Stimulated activated naive CD4-positive, alpha-beta T cell treated with Interleukin-2 at 50 U/mL for 16 hours (primary cell): ENCODE results near the gene BRWD1.

Experiments used
- DNase-seq: peaks from one replicate; lab custom pipeline; 2025; lab: John Stamatoyannopoulos, UW

Gene BRWD1

DNA sequence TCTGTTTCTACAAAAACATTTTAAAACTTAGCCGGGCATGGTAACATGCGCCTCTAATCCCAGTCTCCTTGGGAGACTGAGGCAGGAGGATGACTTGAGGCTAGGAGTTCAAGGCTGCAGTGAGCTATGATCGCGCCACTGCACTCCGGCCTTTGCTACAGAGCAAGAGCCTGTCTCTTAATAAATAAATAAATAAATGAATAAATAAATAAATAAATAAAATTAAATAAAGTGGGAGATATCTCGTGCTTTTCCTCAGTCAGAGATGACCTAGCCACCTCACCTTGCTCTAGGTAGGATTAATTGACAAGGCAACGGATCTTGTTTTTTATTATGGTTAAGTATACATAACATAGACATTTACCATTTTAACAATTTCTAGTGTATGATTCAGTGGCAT, 14.3 kb upstream of the BRWD1 start:
- no peak for DNase-seq

GRCh38 chr21:39326607-39327307, 13.3 kb upstream of the BRWD1 start:
- DNase-seq = no peak

DNA sequence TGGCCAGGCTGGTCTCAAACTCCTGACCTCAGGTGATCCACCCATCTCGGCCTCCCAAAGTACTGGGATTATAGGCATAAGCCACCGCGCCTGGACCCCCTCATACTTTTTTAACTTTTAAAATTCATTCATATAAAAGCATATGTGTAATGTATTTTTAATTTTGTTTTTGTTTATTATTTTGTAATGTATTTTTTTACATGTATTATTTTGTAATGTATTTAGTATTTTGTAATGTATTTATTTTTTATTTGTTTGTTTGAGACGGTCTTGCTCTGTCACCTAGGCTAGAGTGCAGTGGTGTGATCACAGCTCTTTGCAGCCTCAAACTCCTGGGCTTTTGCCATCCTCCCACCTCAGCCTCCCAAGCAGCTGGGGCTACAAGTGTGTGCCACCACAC, 12.0 kb upstream of the BRWD1 start:
- no peak for DNase-seq

DNA sequence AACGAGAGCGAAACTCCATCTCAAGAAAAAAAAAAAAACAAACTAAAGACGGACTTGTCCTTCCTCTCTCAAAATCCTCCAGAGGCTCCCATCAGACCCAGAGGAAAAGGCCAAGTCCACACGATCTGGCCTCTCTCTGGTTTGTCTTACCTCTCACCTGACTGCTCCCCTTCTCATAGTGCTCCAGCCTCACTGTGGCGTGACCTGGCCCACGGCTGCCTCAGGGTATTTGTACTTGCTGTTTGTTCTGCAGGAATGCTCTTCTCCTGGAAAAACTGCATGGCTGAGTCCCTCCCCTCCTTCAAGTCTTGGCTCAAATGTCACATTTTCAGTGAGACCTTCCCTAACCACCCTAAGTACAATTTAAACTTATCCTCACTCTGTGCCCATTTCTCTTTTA, 8.0 kb upstream of the BRWD1 start:
- no peak for DNase-seq

- DNase-seq = no peak
Measured at GRCh38 chr21:39319814-39320332, 6.4 kb upstream of the BRWD1 start.

GRCh38 chr21:39319251-39319756, 5.9 kb upstream of the BRWD1 start:
- DNase-seq = no peak

DNA sequence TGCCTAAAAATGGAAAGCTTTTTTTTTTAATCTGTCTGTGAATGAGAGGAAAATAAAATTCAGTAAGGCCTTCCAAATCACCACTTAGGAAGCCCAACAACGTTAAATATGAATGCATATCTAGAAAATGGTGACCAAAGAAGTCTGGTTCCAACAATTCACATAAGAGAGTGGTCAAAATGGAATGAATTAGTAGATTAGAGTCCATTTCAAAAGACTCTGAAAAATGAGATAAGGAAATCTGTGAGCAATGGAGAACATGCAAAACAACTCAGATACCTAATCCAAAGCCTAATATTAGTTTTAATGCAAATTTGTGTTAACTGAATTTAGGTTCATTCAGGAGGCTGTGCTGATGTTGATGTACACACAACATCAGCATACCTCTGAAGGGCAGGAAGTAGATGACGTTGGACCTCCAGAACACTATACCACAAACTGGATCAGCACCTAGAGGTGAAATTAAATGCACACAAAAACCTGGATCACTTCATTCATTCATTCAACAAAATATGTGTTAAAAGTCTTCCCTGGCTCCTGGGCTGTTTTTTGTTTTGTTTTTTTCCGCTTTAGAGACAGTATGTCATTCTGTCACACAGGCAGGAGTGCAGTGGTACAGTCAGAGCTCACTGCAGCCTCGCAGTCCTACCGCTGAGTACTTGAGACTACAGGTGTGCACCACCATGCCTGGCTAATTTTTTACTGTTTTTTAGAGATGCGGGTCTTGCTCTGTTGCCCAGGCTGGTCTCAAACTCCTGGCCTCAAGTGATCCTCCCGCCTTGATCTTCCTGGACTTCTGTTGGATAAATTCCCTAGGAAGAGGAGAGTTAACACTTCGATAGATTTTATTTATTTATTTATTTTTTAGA, 4.9 kb upstream of the BRWD1 start:
- no peak for DNase-seq

DNA sequence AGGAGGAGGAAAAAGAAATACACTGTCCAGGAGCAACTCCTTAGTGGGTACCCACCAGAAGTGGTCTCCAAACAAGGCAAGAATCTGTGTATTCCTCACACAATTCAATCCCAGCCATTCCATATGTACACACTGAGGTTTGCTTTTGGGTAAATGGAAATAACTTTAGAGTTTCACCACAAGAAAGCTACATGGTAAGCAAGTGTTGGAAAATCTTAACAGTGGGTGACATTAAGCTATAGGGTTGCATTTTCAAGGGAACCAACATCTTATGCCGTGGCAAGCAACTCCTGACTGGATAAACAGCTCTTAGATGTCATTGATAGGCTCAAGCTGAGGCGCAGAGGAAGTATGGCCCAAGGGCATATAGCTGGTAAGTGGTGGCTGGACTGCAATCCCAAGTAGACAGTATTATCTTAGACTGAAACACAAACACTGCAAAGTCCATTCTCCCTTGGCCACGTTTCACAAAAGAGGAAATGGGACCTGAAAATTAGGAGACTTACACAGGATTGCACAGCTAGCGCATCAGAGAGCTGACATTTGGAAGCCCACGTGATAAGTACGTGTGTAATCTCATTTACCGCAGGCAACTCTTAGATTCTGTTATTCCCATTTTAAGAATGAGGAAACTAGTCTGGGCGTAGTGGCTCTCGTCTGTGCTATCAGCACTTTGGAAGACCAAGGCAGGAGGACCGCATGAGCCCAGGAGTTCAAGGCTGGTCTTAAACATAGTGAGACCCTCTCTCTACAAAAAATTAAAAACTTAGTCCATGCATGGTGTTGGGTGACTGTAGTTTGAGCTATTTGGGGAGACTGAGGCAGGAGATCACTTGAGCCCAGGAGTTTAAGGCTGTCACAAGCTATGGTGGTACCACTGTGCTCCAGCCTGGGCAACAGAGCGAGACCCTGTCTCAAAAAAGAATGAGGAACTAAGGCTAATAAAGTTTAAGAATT, 4.0 kb upstream of the BRWD1 start:
- no peak for DNase-seq

DNA sequence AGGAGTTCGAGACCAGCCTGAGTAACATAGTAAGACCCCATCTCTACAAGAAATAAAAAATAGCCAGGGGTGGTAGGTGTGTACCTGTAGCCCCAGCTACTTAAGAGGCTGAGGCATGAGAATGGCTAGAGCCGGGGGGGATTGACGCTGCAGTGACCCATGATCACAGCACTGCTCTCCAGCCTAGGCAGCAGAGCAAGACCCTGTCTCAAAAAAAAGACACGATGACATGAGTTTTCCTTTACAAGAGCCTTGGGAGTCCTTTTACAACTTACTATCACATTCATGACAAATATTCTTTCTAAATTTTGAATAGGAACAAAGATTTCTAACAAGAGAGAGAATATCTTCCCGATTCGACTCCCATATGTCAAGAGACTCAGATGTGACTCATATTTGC, 3.3 kb upstream of the BRWD1 start:
- no peak for DNase-seq

- no peak for DNase-seq
Measured at GRCh38 chr21:39315603-39316445, 2.4 kb upstream of the BRWD1 start.

- peak; percentile 43 for DNase-seq
Measured at GRCh38 chr21:39314143-39315027, 953 bp upstream of the BRWD1 start.

GRCh38 chr21:39313042-39313570, 326 bp downstream of the BRWD1 start:
- peak; percentile 69 for DNase-seq

GRCh38 chr21:39312112-39313041, 1.1 kb downstream of the BRWD1 start:
- DNase-seq = peak; percentile 94

- no peak for DNase-seq
Measured at GRCh38 chr21:39311164-39311563, 2.3 kb downstream of the BRWD1 start.

- DNase-seq = no peak
Measured at GRCh38 chr21:39307466-39307865, 6.0 kb downstream of the BRWD1 start.

DNA sequence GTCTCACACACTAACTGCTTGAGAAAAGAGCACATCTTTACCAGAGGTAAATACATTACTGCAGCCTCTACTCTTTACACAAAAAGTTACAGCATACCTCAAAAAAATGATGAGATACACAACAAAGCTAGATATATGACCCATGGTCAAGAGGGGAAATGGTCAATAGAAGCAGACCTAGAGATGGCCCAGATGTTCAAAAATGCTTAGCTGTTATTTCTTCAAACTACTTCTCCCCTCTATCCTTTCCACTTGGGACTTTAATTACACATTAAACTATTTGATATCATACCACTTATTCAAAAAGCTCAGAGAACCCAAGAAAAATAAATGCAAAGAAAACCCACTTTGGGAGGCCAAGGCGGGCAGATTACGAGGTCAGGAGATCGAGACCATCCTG, 12.8 kb downstream of the BRWD1 start:
- no peak for DNase-seq

DNA sequence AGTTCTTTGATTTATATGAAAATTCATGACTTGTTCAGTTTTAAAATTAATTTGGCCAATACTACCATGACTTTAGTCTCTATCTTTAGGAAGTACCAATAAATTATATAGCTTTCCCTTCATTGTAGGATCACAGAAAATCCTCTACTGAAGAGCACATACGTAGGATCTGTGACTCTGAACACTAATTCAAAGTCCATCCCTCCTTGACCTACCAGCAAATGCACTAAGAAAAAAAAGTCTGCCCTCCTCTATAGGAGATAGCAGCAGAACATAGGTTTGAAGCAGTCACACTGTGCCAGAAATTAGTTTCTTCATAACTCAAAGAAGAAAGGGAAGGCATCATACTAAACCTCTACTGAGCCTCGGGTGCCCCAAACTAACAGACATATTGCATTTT, 16.5 kb downstream of the BRWD1 start:
- DNase-seq = no peak

DNA sequence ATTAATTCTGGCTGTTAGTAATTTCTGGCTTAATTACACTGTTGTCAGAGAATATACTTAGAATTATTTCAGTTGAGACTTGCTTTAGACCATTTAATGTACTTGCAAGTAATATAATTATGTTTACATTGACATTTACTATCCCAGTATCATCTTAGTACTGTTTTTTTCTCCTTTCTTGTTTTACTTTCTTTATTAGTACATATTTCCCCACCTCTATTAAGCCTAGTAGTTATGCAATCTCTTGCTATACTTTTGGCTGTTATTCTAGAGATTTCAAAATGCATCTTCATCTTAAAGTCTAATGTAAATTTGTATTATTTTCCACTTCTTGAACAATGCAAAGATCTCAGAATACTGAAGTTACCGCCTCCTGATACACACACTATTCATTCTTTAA, 24.4 kb downstream of the BRWD1 start:
- DNase-seq = no peak

GRCh38 chr21:39282911-39283310, 30.5 kb downstream of the BRWD1 start:
- DNase-seq = no peak
